AG10803 (cell line): Measurements from ENCODE around the gene KLF16.
"Not testable (repeated sequence)": the region's sequence is repeated elsewhere in the genome, so short reads cannot be mapped to it uniquely, and the experiment has no call there.

Experiments used
- DNase-seq: peaks from one replicate; pipeline ENCODE4 v3.0.0; 2010; ENCODE audit warnings: low read depth
- H3K4me3 ChIP-seq: 2 replicates; pipeline ENCODE4 v1.5.1; 2011; ENCODE audit warnings: mild to moderate bottlenecking, low read length, control low read depth
- TF ChIP-seq, protein P1 (sequence below): conservative IDR thresholded peaks from 2 replicates; pipeline ENCODE4 v1.5.1; 2011; ENCODE audit warnings: mild to moderate bottlenecking, low read length, control low read depth, inconsistent platforms

Gene KLF16

DNA sequence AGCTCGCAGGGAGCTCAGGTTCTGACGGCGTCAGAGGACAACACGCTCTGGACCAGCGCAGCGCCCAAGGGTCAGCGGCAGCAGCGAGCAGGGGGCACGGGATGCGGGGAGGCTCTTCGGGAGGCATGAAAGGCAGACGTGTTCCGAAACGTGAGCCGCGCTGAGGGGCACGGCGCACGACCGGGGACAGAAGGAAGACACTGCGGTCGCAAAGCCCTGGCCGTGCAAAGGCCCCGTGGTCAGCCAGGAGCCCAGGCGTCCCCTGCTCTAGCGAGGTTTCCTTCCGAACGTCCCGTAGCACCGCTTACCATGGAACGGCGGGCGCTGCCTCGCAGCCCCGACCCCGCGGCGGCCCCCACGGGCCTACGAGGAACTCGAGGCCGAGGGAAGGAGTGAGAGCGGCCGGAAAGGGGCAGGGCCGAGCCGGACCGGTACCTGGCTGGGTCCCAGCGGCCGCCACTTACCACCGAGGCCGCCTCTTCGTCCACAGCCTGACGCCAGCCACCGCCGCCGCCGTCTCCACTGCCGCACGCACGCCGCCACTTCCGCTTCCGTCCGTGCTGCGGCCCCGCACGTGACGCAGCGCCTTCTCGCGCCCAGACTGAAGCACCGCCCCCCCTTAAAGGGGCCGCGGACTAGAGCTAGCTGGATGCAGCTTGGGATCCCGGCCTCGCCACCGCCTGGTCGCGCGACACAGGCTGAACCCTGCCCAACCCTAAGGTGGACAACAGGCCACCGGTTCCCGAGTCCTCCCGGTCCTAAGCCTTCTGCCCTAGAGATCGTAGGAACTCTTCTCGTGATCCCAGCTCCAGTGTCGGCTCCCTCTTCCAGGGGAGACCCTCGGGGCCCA, 12.5 kb upstream of the KLF16 start:
- TF ChIP-seq, protein P1, sequence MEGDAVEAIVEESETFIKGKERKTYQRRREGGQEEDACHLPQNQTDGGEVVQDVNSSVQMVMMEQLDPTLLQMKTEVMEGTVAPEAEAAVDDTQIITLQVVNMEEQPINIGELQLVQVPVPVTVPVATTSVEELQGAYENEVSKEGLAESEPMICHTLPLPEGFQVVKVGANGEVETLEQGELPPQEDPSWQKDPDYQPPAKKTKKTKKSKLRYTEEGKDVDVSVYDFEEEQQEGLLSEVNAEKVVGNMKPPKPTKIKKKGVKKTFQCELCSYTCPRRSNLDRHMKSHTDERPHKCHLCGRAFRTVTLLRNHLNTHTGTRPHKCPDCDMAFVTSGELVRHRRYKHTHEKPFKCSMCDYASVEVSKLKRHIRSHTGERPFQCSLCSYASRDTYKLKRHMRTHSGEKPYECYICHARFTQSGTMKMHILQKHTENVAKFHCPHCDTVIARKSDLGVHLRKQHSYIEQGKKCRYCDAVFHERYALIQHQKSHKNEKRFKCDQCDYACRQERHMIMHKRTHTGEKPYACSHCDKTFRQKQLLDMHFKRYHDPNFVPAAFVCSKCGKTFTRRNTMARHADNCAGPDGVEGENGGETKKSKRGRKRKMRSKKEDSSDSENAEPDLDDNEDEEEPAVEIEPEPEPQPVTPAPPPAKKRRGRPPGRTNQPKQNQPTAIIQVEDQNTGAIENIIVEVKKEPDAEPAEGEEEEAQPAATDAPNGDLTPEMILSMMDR: no peak
- peak; percentile 88 for DNase-seq
- peak overlapping the region; percentile 97 for H3K4me3 ChIP-seq

DNA sequence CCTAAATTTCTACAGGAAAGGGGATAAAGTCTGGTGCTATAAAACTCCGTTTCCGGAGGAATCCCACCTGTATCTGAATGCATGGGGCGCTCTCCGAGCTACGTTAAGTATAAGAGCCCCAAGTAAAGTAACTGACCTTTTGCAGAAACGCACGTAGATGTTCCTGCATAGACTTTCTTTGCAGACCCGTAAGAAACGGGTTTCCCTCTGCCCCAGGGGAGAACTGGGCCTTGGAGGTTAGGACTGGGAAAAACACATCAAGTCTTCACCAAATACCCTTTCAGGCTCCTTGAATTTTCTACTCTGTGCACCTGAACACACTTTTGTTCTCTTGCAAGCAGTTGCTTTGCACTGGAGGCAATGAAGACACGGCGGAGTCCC, 11.9 kb upstream of the KLF16 start:
- DNase-seq: not testable (repeated sequence)
- peak overlapping the region; percentile 97 for H3K4me3 ChIP-seq

DNA sequence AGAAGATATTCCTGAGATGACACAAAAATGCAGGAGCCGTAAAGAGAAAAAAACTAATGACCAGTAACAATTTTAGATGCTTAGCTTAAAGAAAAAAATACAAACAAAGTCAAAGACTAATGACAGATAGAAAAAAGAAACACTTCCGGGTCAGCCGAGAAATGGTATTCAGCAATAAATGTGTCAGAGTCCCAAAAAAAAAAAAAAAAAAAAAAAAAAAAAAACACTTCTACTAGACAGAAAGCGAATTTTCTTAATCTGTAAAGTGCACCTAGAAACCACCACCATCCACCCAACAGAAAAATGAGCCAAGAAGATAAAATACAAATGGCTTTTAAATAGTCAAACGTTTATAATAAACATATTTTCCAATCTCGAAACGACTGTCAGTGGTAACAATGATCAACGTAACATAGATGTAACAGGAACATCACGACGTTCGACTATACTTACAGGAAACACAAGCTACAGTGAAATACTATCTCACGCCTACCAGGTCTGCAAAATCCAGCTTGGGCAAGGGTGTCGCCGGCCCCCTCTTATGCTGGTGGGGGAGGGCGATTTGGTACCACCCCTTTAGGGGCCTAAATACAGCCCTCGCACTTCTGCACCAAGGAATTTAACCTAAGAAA, 11.3 kb upstream of the KLF16 start:
- TF ChIP-seq, protein P1: no peak
- no peak for DNase-seq
- peak overlapping the region; percentile 97 for H3K4me3 ChIP-seq

DNA sequence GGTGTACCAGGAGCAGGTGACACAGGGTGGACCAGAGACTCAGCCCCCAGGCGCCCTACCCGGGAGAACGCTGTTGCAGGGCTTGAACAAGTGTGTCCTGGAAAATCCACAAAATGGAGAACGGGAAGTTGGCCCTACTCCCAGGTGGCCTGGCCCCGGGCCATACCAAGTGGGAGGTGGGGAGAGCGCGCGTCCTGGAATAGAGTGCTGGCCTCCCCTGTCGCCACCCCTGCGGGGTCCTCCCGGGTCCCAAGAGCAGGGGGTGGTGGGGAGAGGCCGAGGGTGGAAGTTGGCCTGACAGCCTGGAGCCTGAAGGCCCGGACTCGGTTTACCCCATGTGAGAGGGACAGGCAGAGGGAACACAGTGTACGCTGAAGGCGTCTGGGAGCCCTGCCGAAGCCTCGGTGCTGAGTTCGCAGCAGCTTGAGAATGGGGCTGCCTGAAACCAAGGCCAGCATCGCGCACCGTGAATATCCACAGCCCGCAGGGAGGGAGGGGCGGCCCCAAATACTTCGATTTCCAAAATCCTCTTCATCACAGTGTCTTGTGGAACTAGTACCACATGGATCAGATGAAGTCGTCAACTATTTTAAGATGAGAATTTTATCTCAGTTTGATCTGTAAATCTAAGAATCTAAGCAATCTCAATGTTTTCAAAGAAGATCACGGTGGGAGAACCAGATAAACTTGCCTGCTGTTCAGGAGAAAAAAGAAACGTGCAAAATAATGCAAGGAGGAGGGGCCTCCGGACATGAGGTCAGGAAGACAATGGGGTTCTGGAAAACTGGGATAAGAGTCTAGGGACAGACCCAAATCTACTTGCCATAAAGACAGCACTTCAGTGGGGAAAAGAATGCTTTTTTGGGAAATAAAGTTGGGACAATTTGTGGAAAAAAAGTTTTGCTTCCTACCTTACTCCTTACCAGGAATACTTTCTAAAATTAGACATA, 10.4 kb upstream of the KLF16 start:
- DNase-seq: no peak
- TF ChIP-seq, protein P1: no peak
- peak overlapping the region; percentile 97 for H3K4me3 ChIP-seq

DNA sequence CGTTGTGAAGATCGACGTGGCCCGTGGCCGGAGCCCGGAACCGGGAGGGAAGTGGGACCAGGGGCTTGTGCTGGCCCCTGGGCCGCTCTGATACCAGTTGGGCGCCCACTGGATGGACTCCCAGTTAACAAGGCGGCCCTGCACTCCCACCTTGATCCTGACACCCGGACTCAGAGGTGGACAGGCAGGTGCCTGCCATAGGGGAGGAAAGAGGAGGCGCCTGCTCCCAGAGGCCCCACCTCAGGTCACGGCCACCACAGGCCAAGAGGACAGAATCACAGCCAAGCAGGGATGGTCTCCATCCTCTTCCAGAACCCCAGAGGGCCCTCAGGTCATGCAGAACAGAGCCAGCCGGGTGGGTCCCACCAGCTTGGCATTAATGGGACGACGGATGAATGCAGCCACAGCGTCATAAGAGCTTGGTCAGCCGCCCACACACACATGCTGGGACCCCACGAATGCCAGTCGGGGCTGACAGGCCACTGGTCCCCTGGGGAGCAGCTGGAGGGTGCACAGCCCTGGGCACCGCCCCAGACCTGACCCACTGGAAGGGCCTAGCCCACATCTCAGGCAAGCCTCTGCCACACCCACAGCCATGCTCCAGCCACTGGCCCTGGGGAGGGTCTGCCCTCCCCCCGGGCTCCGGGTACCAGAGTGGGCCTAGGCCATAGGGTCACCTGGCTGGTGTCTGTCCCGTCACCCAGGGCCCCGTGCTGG, 9.6 kb upstream of the KLF16 start:
- H3K4me3 ChIP-seq: no peak overlapping the region
- TF ChIP-seq, protein P1: no peak
- DNase-seq: no peak

DNA sequence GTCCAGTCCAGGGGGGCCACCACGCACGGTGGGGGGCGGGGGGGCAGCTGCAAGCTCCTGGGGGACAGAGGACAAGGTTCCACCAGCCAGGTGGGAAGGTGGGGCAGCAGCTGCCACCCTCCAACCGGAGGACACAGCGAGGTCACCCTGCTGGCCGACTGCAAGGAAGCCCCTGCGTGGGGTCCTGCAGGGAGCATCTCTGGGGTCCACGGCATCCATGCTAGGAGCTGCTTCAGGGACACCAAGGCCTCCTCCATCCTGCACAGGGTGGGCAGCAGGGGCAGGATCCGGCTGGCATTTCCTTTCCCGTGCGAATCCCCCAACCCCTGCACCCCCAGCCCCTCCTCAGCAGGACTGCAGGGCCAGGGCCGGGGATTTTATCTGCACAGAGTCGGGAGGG, 8.3 kb upstream of the KLF16 start:
- no peak overlapping the region for H3K4me3 ChIP-seq
- TF ChIP-seq, protein P1: no peak
- no peak for DNase-seq
